Measurements from ENCODE around the gene PTPRG.
"Not testable (repeated sequence)": the region's sequence is repeated elsewhere in the genome, so short reads cannot be mapped to it uniquely, and the experiment has no call there.

Gene PTPRG

DNA sequence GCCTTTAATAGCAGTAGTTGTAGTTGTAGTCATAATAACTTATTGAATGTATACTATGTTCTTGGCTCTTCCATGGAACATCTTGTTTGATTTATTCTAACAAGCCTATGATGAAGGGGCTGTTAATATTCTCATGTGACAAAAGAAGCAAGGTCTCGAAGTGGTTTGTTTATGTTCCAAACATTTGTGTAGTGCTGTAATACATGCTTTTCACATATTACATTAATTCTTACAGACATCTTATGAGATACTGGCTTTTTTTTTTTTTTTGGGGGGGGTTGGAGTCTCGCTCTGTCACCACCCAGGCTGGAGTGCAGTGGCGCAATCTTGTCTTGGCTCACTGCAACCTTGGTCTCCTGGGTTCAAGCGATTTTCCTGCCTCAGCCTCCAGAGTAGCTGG, 252.3 kb downstream of the PTPRG start:
- Mint-ChIP-seq H3K4me1 (peaks cover 25% of the 10 kb centered on the region), H3K27me3 (ENCODE audit: low read depth, poor library complexity) (no peaks in the 10 kb centered on the region), H3K27ac (no peak overlapping the region), H3K4me3 (no peak overlapping the region), H3K9me3 (no peaks in the 10 kb centered on the region), H3K36me3 (ENCODE audit: low read depth) (peaks cover 3% of the 10 kb centered on the region)
- TF ChIP-seq, protein P1, sequence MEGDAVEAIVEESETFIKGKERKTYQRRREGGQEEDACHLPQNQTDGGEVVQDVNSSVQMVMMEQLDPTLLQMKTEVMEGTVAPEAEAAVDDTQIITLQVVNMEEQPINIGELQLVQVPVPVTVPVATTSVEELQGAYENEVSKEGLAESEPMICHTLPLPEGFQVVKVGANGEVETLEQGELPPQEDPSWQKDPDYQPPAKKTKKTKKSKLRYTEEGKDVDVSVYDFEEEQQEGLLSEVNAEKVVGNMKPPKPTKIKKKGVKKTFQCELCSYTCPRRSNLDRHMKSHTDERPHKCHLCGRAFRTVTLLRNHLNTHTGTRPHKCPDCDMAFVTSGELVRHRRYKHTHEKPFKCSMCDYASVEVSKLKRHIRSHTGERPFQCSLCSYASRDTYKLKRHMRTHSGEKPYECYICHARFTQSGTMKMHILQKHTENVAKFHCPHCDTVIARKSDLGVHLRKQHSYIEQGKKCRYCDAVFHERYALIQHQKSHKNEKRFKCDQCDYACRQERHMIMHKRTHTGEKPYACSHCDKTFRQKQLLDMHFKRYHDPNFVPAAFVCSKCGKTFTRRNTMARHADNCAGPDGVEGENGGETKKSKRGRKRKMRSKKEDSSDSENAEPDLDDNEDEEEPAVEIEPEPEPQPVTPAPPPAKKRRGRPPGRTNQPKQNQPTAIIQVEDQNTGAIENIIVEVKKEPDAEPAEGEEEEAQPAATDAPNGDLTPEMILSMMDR (IDR thresholded peaks at IDR 0.05), result no peak
- no peak for DNase-seq

DNA sequence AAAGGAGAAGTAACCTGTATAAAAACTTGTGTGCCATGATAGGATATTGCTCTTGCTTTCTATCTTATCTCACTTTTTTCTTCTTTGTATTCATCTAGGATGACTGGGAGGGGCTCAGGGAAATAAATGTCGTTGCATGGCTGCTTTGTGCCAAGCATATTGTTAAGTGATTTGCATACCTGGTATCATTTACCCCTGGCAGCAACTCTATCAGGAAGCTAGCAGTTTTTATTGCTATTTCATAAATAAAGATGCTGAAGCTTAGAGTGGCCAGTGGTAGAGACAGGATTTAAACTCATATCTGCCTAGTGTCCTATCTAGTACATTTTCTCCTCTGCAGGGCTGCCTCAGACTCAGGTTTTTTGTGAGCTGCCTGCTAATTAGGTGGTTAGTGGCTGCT, 253.3 kb downstream of the PTPRG start:
- peaks cover 13% of the 10 kb centered on the region for H3K36me3 Mint-ChIP-seq (ENCODE audit: low read depth)
- H3K9me3 Mint-ChIP-seq, result peaks cover 8% of the 10 kb centered on the region
- no peak overlapping the region for H3K4me3 Mint-ChIP-seq
- DNase-seq, result no peak
- H3K27ac Mint-ChIP-seq, result peak overlapping the region; percentile 23
- TF ChIP-seq, protein P1 (IDR thresholded peaks at IDR 0.05), result no peak
- peaks cover 16% of the 10 kb centered on the region for H3K4me1 Mint-ChIP-seq
- H3K27me3 Mint-ChIP-seq (ENCODE audit: low read depth, poor library complexity), result no peaks in the 10 kb centered on the region

DNA sequence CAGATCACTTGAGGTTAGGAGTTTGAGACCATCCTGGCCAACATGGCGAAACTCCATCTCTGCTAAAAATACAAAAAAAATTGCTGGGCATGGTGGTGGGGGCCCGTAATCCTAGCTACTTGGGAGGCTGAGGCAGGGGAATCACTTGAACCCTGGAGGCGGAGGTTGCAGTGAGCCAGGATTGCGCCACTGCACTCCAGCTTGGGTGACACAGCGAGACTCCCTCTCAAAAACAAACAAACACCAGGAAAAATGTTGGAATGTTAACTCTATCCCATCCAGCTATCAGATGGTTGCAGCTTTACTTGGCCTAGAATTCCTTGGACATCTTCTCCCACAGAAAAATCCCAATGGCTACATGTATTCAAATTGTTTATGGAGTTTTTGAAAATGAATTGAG, 254.9 kb downstream of the PTPRG start:
- H3K27ac Mint-ChIP-seq; H3K4me3 Mint-ChIP-seq; DNase-seq; H3K27me3 Mint-ChIP-seq (ENCODE audit: low read depth, poor library complexity): not testable (repeated sequence)
- H3K9me3 Mint-ChIP-seq, result peaks cover 11% of the 10 kb centered on the region
- peaks cover 28% of the 10 kb centered on the region for H3K36me3 Mint-ChIP-seq (ENCODE audit: low read depth)
- peaks cover 11% of the 10 kb centered on the region for H3K4me1 Mint-ChIP-seq

DNA sequence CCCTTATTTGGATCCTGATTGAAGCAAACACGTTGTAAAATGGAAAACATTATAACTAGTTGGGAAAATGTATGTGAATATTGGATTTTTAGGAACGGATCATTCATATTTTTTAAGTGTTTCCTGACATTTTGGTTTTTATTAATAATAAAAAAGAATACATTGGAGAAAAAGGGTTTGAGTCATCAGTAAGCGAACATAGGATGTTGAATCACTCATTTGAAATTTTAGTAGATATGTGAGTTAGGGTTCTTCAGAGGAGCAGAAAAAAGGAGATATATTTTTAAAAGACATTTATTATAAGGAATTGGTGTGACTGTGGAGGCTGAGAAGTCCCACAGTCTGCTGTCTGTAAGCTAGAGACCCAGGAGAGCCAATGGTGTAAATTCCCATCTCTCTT, 258.5 kb downstream of the PTPRG start:
- Mint-ChIP-seq H3K36me3 (ENCODE audit: low read depth) (peaks cover 43% of the 10 kb centered on the region), H3K9me3 (peaks cover 15% of the 10 kb centered on the region), H3K4me1 (peaks cover 23% of the 10 kb centered on the region), H3K4me3 (no peak overlapping the region), H3K27me3 (ENCODE audit: low read depth, poor library complexity) (no peaks in the 10 kb centered on the region), H3K27ac (no peak overlapping the region)
- DNase-seq, result no peak
- TF ChIP-seq, protein P1 (IDR thresholded peaks at IDR 0.05), result no peak

DNA sequence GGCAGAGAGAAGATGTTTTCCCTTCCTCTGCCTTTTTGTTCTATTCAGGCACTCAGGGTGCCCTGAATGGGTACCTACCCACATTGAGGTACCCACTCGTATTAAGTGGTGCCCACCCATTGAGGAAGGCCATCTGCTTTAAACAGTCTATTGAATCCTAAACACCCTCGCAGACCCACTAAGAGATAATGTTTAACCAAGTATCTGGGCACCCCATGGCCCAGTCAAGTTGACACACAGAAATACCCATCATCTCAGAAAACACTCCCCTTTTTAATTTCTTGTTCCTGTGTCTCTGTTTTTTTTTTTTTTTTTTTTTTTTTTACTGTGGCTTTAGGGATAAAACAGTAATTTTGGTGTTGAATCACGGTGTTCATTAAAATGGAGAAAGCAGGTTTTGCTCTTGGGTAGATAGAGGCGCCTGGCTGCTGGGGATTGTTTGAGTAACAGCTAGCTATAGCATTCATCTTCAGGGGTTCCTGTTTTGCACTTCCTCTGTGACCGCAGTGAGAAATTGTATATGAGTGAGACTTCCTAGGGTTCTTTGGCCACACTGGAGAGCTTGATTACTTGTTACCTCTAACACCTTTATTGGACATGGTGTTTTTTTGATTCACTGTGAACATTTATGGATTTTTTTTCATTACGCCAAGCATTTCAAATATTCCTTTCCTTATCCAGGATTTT, 259.1 kb downstream of the PTPRG start:
- Mint-ChIP-seq H3K36me3 (ENCODE audit: low read depth) (peaks cover 43% of the 10 kb centered on the region), H3K4me3 (no peak overlapping the region), H3K9me3 (peaks cover 15% of the 10 kb centered on the region), H3K27ac (no peak overlapping the region), H3K27me3 (ENCODE audit: low read depth, poor library complexity) (no peaks in the 10 kb centered on the region), H3K4me1 (peaks cover 23% of the 10 kb centered on the region)
- no peak for DNase-seq
- TF ChIP-seq, protein P1 (IDR thresholded peaks at IDR 0.05), result no peak

DNA sequence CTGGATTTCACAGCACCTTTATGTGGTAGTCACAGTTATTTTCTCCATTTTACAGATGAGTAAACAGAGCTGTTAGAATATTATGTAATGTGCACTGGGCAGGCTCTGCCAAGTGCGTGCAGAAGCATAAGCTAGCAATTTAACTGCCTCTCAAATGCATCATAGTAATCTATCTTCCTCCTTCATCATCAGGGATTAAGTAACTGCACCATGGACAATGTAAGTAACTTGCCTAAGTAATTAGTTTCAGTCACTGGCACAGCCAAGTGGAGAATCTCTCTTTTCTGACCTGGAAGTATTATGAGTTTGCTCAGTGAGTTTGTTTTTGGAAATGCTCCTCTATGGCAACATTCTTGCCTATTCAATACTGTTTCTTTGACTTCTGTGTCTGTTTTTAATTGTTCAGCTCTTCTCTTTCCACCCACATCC, 260.5 kb downstream of the PTPRG start:
- peaks cover 15% of the 10 kb centered on the region for H3K9me3 Mint-ChIP-seq
- H3K36me3 Mint-ChIP-seq (ENCODE audit: low read depth), result peaks cover 43% of the 10 kb centered on the region
- no peaks in the 10 kb centered on the region for H3K27me3 Mint-ChIP-seq (ENCODE audit: low read depth, poor library complexity)
- H3K4me1 Mint-ChIP-seq, result peaks cover 20% of the 10 kb centered on the region
- H3K4me3 Mint-ChIP-seq, result no peak overlapping the region
- DNase-seq, result no peak
- H3K27ac Mint-ChIP-seq, result no peak overlapping the region
- TF ChIP-seq, protein P1 (IDR thresholded peaks at IDR 0.05), result no peak

Measured in nephron progenitor cell (in vitro differentiated cells).